PC-3 (cell line): ENCODE data around the gene PATL1. TPM values are rescaled to one million over a fixed set of nuclear protein-coding genes. Genes with fewer than 3 reads are reported as not detected.
A peak's percentile ranks its signal among the peaks of the same experiment; 100 is the strongest.
"Not testable (repeated sequence)": the region's sequence is repeated elsewhere in the genome, so short reads cannot be mapped to it uniquely, and the experiment has no call there.

Experiments
- ATAC-seq: fragments of 200-7000 bp; cut with Tn5 transposase; 2 replicates; pipeline ENCODE4 v1.9.1; 2020; ENCODE audit warnings: mild to moderate bottlenecking, moderate library complexity
- BruUV-seq: library from RNA; stranded (reverse); fragments of 400-500 nt; replicated peaks from 2 replicates; lab custom pipeline; 2021; lab: Mats Ljungman, UMichigan
- CTCF ChIA-PET: fragments of 300-600 bp; sonication (Branson Sonifier 250); formaldehyde crosslinking; loops from one replicate; lab custom pipeline; 2022; ENCODE audit warnings: antibody characterized with exemption; lab: Charles Lee
- POLR2A ChIA-PET: fragments of 300-600 bp; sonication (Branson Sonifier 250); formaldehyde crosslinking; loops from one replicate; lab custom pipeline; 2022; ENCODE audit warnings: antibody characterized with exemption; ENCODE audit not compliant: unreplicated experiment; lab: Charles Lee
- DNase-seq: peaks from one replicate; pipeline ENCODE4 v3.0.0-alpha.2; 2015
- H2AFZ ChIP-seq: fragments of 300-600 bp; sonication (generic); 2 replicates; pipeline ENCODE4 v1.6.0; 2016; ENCODE audit warnings: antibody characterized with exemption, low read length
- H3F3A ChIP-seq: fragments of 300-600 bp; sonication (generic); one replicate; pipeline ENCODE4 v1.6.0; 2017; ENCODE audit warnings: antibody characterized with exemption, low read length, control low read depth, mild to moderate bottlenecking; ENCODE audit not compliant: unreplicated experiment
- H3K27ac ChIP-seq: fragments of 300-600 bp; sonication (generic); 2 replicates; pipeline ENCODE4 v1.5.1; 2016; ENCODE audit warnings: mild to moderate bottlenecking, low read length
- H3K27me3 ChIP-seq: fragments of 300-600 bp; sonication (generic); 2 replicates; pipeline ENCODE4 v1.6.1; 2016; ENCODE audit warnings: low read length, mixed read lengths
- H3K36me3 ChIP-seq: fragments of 300-600 bp; sonication (generic); 2 replicates; pipeline ENCODE4 v1.6.1; 2016; ENCODE audit warnings: low read depth, mixed run types, low read length, mixed read lengths
- H3K4me1 ChIP-seq: fragments of 300-600 bp; sonication (generic); 2 replicates; pipeline ENCODE4 v1.5.1; 2016; ENCODE audit warnings: low read length; ENCODE audit not compliant: insufficient read depth
- H3K4me2 ChIP-seq: fragments of 300-600 bp; sonication (generic); 2 replicates; pipeline ENCODE4 v1.6.0; 2016; ENCODE audit warnings: low read length
- H3K4me3 ChIP-seq: fragments of 300-600 bp; sonication (generic); 2 replicates; pipeline ENCODE4 v1.5.1; 2016; ENCODE audit warnings: mild to moderate bottlenecking, low read length, mixed read lengths
- H3K79me2 ChIP-seq: fragments of 300-600 bp; sonication (generic); 2 replicates; pipeline ENCODE4 v1.6.1; 2017; ENCODE audit warnings: low read length, mixed read lengths
- H3K9ac ChIP-seq: fragments of 300-600 bp; sonication (generic); 2 replicates; pipeline ENCODE4 v1.6.0; 2016; ENCODE audit warnings: mild to moderate bottlenecking, low read length
- H3K9me2 ChIP-seq: fragments of 300-600 bp; sonication (generic); replicated peaks from 2 replicates; pipeline ENCODE4 v1.6.1; 2016; ENCODE audit warnings: mixed run types, low read length, mixed read lengths
- H3K9me3 ChIP-seq: fragments of 300-600 bp; sonication (generic); 2 replicates; pipeline ENCODE4 v1.6.1; 2016; ENCODE audit warnings: low read length, mixed read lengths
- H4K20me1 ChIP-seq: fragments of 300-600 bp; sonication (generic); 2 replicates; pipeline ENCODE4 v1.6.1; 2016; ENCODE audit warnings: low read length, mixed read lengths
- CTCF ChIP-seq: fragments of 300-600 bp; sonication (generic); conservative IDR thresholded peaks from 2 replicates; pipeline ENCODE4 v1.5.1; 2017; ENCODE audit warnings: antibody characterized with exemption, low read depth, mild to moderate bottlenecking, low read length
- EZH2 ChIP-seq: fragments of 300-600 bp; sonication (generic); IDR thresholded peaks from one replicate; pipeline ENCODE4 v1.6.1; 2017; ENCODE audit warnings: antibody characterized with exemption, mild to moderate bottlenecking, low read length; ENCODE audit not compliant: unreplicated experiment
- EZH2phosphoT487 ChIP-seq: fragments of 300-600 bp; sonication (generic); IDR thresholded peaks from 2 replicates; pipeline ENCODE4 v1.6.1; 2018; ENCODE audit warnings: mild to moderate bottlenecking, antibody characterized with exemption, low read length, borderline replicate concordance
- intact Hi-C: fragments of 100-400 bp; cut with micrococcal nuclease; formaldehyde crosslinking; loops from 2 replicates; pipeline ENCODE4 v1.9.0; 2023
- total RNA-seq: library from RNA; depleted of rRNA; stranded (reverse); fragments of >200 nt; gene quantifications from 2 replicates; pipeline ENCODE4 v1.2.3, GENCODE V29; 2014

The PATL1 gene
- total RNA-seq, 1 experiment from 2014 or later: 18.1 TPM

DNA sequence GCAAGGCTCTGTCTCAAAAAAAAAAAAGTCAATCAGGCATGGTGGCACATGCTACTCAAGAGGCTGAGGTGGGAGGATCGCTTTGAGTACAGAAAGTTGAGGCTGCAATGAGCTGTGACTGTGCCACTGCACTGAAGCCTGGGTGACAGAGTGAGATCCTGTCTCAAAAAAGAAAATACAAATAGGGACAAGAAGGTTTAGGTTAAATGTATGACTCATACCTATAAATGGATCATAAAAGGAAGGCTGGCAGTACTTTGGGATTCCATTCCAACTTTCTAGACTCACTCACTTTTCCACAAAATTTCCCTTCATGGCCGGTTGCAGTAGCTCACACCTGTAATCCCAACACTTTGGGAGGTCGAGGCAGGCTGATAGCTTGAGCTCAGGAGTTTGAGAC is 27.7 kb downstream of the PATL1 start:
- H3K9ac ChIP-seq: no peak overlapping the region
- BruUV-seq: no TSS peak
- TF ChIP-seq EZH2phosphoT487 (no peak), EZH2 (no peak), CTCF (no peak)
- no peak overlapping the region for H2AFZ ChIP-seq
- intact Hi-C loops: no loop called here
- no peak overlapping the region for H3K4me3 ChIP-seq
- no peaks in the 10 kb centered on the region for H3K27me3 ChIP-seq
- no peaks in the 10 kb centered on the region for H3K9me2 ChIP-seq
- peak; percentile 94 for ATAC-seq
- peak; percentile 71 for DNase-seq
- no peaks in the 10 kb centered on the region for H3K9me3 ChIP-seq
- H4K20me1 ChIP-seq: no peaks in the 10 kb centered on the region
- H3F3A ChIP-seq: no peaks in the 10 kb centered on the region
- H3K79me2 ChIP-seq: no peaks in the 10 kb centered on the region
- peaks cover 78% of the 10 kb centered on the region for H3K36me3 ChIP-seq
- CTCF ChIA-PET: no interaction called here
- POLR2A ChIA-PET: no interaction called here
- no peak overlapping the region for H3K27ac ChIP-seq
- peaks cover 12% of the 10 kb centered on the region for H3K4me1 ChIP-seq
- no peak overlapping the region for H3K4me2 ChIP-seq

DNA sequence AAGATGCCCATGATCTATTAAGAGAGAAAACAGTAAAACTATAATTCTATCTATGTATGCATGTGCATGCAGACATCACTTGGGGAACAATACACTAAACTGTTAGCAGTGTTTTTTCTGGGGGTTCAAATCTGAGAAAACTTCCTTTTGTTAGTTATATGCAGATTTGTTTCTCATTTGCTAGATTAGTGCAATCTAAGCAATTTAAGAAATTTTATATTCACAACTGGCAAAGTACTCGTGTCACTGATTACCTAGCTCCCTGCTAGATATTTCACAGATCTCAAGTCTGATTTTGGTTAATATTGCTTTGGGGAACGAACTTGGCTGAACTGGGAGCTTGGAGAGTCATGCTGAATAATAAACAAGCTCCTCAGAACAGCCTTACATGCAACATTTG is 38.3 kb downstream of the PATL1 start:
- no peaks in the 10 kb centered on the region for H3K27me3 ChIP-seq
- no peaks in the 10 kb centered on the region for H3K79me2 ChIP-seq
- no peak for TF ChIP-seq EZH2
- TF ChIP-seq CTCF: no peak
- no peak for TF ChIP-seq EZH2phosphoT487
- no peak overlapping the region for H3K4me2 ChIP-seq
- ChIA-PET CTCF (no interaction called here), POLR2A (no interaction called here)
- intact Hi-C loops: no loop called here
- H3K36me3 ChIP-seq: no peaks in the 10 kb centered on the region; the same call in 1 of the 2 replicates
- no TSS peak for BruUV-seq
- no peaks in the 10 kb centered on the region for H3K9me3 ChIP-seq
- DNase-seq (no peak), ATAC-seq (no peak)
- H3K9ac ChIP-seq: no peak overlapping the region
- no peak overlapping the region for H3K27ac ChIP-seq
- H3K9me2 ChIP-seq: no peaks in the 10 kb centered on the region
- no peak overlapping the region for H2AFZ ChIP-seq
- no peaks in the 10 kb centered on the region for H3F3A ChIP-seq
- H3K4me1 ChIP-seq: no peaks in the 10 kb centered on the region
- H4K20me1 ChIP-seq: no peaks in the 10 kb centered on the region
- no peak overlapping the region for H3K4me3 ChIP-seq

- H3F3A ChIP-seq: no peaks in the 10 kb centered on the region
- H3K27ac ChIP-seq: no peak overlapping the region
- H2AFZ ChIP-seq: no peak overlapping the region
- no peak overlapping the region for H3K9ac ChIP-seq
- no peak for DNase-seq
- no peak overlapping the region for H3K4me3 ChIP-seq
- POLR2A ChIA-PET: no interaction called here
- no peaks in the 10 kb centered on the region for H3K36me3 ChIP-seq
- no peaks in the 10 kb centered on the region for H3K4me1 ChIP-seq
- CTCF ChIA-PET: no interaction called here
- no peak for ATAC-seq
- H4K20me1 ChIP-seq: no peaks in the 10 kb centered on the region
- H3K4me2 ChIP-seq: no peak overlapping the region
- no TSS peak for BruUV-seq
- intact Hi-C loops: no loop called here
- TF ChIP-seq EZH2phosphoT487 (no peak), EZH2 (no peak), CTCF (no peak)
- H3K27me3 ChIP-seq: no peaks in the 10 kb centered on the region
- H3K79me2 ChIP-seq: no peaks in the 10 kb centered on the region
- H3K9me2 ChIP-seq: no peaks in the 10 kb centered on the region
- H3K9me3 ChIP-seq: no peaks in the 10 kb centered on the region
Observed at GRCh38 chr11:59629996-59630395, 38.8 kb downstream of the PATL1 start.

- H3F3A ChIP-seq, H3K4me2 ChIP-seq, H3K27ac ChIP-seq, H4K20me1 ChIP-seq, H3K9me2 ChIP-seq, H3K79me2 ChIP-seq, intact Hi-C loops, H3K36me3 ChIP-seq, H3K9ac ChIP-seq, CTCF ChIA-PET, ATAC-seq, H3K27me3 ChIP-seq, H2AFZ ChIP-seq, H3K9me3 ChIP-seq, H3K4me3 ChIP-seq, DNase-seq, BruUV-seq, POLR2A ChIA-PET, H3K4me1 ChIP-seq: not testable (repeated sequence)
Observed at GRCh38 chr11:59626969-59627368, 41.9 kb downstream of the PATL1 start.
